Trophoblast cell (in vitro differentiated cells and primary cell): ENCODE measurements around the gene ANAPC10.
A peak's percentile ranks its signal among the peaks of the same experiment; 100 is the strongest.

Experiments used
- DNase-seq, 2 donors: peaks; one replicate each; pipeline ENCODE4 v3.0.0-alpha.2; 2016
- H2AFZ ChIP-seq: 2 replicates; pipeline ENCODE4 v1.6.1; 2013; ENCODE audit warnings: low read length, moderate library complexity, mild to moderate bottlenecking; ENCODE audit not compliant: insufficient read depth, poor library complexity
- H2AK5ac ChIP-seq: 2 replicates; pipeline ENCODE4 v1.6.1; 2013; ENCODE audit warnings: mild to moderate bottlenecking, low read length
- H2BK120ac ChIP-seq: 2 replicates; pipeline ENCODE4 v1.6.1; 2013; ENCODE audit warnings: low read length, mild to moderate bottlenecking, moderate library complexity; ENCODE audit not compliant: insufficient read depth, poor library complexity
- H2BK12ac ChIP-seq: 2 replicates; pipeline ENCODE4 v1.6.1; 2013; ENCODE audit warnings: mild to moderate bottlenecking, low read length, moderate library complexity
- H2BK5ac ChIP-seq: 2 replicates; pipeline ENCODE4 v1.6.1; 2013; ENCODE audit warnings: low read length, low read depth, moderate library complexity, mild to moderate bottlenecking; ENCODE audit not compliant: poor library complexity
- H3K14ac ChIP-seq: 2 replicates; pipeline ENCODE4 v1.6.1; 2013; ENCODE audit warnings: mild to moderate bottlenecking, low read length
- H3K18ac ChIP-seq: 2 replicates; pipeline ENCODE4 v1.6.1; 2013; ENCODE audit warnings: mild to moderate bottlenecking, low read length
- H3K23ac ChIP-seq: 2 replicates; pipeline ENCODE4 v1.6.1; 2013; ENCODE audit warnings: low read length
- H3K27ac ChIP-seq: 2 replicates; pipeline ENCODE4 v1.5.1; 2013; ENCODE audit warnings: low read depth, mild to moderate bottlenecking, inconsistent platforms, low read length, moderate library complexity
- H3K27me3 ChIP-seq: 2 replicates; pipeline ENCODE4 v1.6.1; 2013; ENCODE audit warnings: inconsistent platforms, mild to moderate bottlenecking, low read length, moderate library complexity; ENCODE audit not compliant: insufficient read depth
- H3K36me3 ChIP-seq, 2 experiments: 1 replicate in 1 of 2; 2 replicates in 1 of 2; pipeline ENCODE4 v1.6.1; 2013; ENCODE audit warnings: low read length in 2 of 2, mild to moderate bottlenecking in 2 of 2, moderate library complexity in 1 of 2; ENCODE audit not compliant: insufficient read depth in 2 of 2, control insufficient read depth in 1 of 2
- H3K4ac ChIP-seq: 2 replicates; pipeline ENCODE4 v1.6.1; 2013; ENCODE audit warnings: low read depth, mild to moderate bottlenecking, low read length, moderate library complexity
- H3K4me1 ChIP-seq, 2 experiments: 1 replicate in 1 of 2; 2 replicates in 1 of 2; pipeline ENCODE4 v1.6.1; 2013; ENCODE audit warnings: low read length in 2 of 2, mild to moderate bottlenecking in 2 of 2, moderate library complexity in 1 of 2; ENCODE audit not compliant: insufficient read depth in 2 of 2, control insufficient read depth in 1 of 2
- H3K4me2 ChIP-seq: 2 replicates; pipeline ENCODE4 v1.6.1; 2013; ENCODE audit warnings: inconsistent platforms, mild to moderate bottlenecking, low read length, moderate library complexity
- H3K4me3 ChIP-seq: 2 replicates; pipeline ENCODE4 v1.5.1; 2013; ENCODE audit warnings: mild to moderate bottlenecking, low read depth, low read length, inconsistent platforms
- H3K79me1 ChIP-seq: one replicate; pipeline ENCODE4 v1.6.1; 2013; ENCODE audit warnings: low read length
- H3K79me2 ChIP-seq: 2 replicates; pipeline ENCODE4 v1.6.1; 2013; ENCODE audit warnings: low read length, mild to moderate bottlenecking; ENCODE audit not compliant: control insufficient read depth, insufficient read depth, poor library complexity
- H3K9ac ChIP-seq: 2 replicates; pipeline ENCODE4 v1.6.1; 2013; ENCODE audit warnings: mild to moderate bottlenecking, low read length
- H3K9me3 ChIP-seq: 2 replicates; pipeline ENCODE4 v1.6.1; 2013; ENCODE audit warnings: low read depth, mild to moderate bottlenecking, control low read depth, inconsistent platforms, low read length; ENCODE audit not compliant: insufficient read depth
- H4K12ac ChIP-seq: 2 replicates; pipeline ENCODE4 v1.6.1; 2013; ENCODE audit warnings: low read depth, mild to moderate bottlenecking, low read length, moderate library complexity
- H4K8ac ChIP-seq: 2 replicates; pipeline ENCODE4 v1.6.1; 2013; ENCODE audit warnings: low read depth, mild to moderate bottlenecking, low read length, moderate library complexity
- H4K91ac ChIP-seq: one replicate; pipeline ENCODE4 v1.6.1; 2013; ENCODE audit warnings: low read depth, mild to moderate bottlenecking, low read length, moderate library complexity
- WGBS: extraction: QIAGEN DNeasy Blood & Tissue Kit; methylation state at CpG from one replicate; pipeline ENCODE4 v1.1.7; 2013; ENCODE audit warnings: missing lambda C conversion rate; ENCODE audit not compliant: insufficient read length, insufficient coverage; ENCODE audit errors: extremely low coverage; 5-methylcytosine and 5-hydroxymethylcytosine counted together

ANAPC10 gene

GRCh38 chr4:145035494-145036136 is 62.4 kb downstream of the ANAPC10 start:
- Histone ChIP-seq H3K4ac (no peak overlapping the region), H3K27me3 (no peaks in the 10 kb centered on the region), H3K9me3 (no peaks in the 10 kb centered on the region), H3K4me3 (no peak overlapping the region), H3K27ac (no peak overlapping the region), H3K4me2 (no peak overlapping the region), H3K9ac (no peak overlapping the region), H4K12ac (no peak overlapping the region), H3K36me3 (peaks cover 11 to 13% of the 10 kb centered on the region in 2 experiments), H2BK5ac (no peak overlapping the region), H2AK5ac (no peak overlapping the region), H2BK12ac (no peak overlapping the region), H3K79me1 (no peaks in the 10 kb centered on the region), H4K8ac (no peak overlapping the region), H3K14ac (no peak overlapping the region), H4K91ac (no peak overlapping the region), H2BK120ac (no peak overlapping the region), H2AFZ (no peak overlapping the region), H3K4me1 (peaks cover 6% of the 10 kb centered on the region in 2 experiments), H3K18ac (no peak overlapping the region), H3K23ac (no peak overlapping the region), H3K79me2 (no peaks in the 10 kb centered on the region)
- DNase-seq, result no peak
- WGBS, result no CpG with 5 or more reads among the region's 2 CpGs

GRCh38 chr4:145034727-145035211 is 63.2 kb downstream of the ANAPC10 start:
- no CpG with 5 or more reads among the region's 6 CpGs for WGBS
- DNase-seq, result peak; percentile 48 to 65
- no peaks in the 10 kb centered on the region for H3K9me3 ChIP-seq
- H3K18ac ChIP-seq, result no peak overlapping the region
- H4K91ac ChIP-seq, result no peak overlapping the region
- H3K23ac ChIP-seq, result no peak overlapping the region
- H3K4ac ChIP-seq, result no peak overlapping the region
- H3K79me1 ChIP-seq, result no peaks in the 10 kb centered on the region
- H3K9ac ChIP-seq, result no peak overlapping the region
- H3K27ac ChIP-seq, result no peak overlapping the region
- H3K27me3 ChIP-seq, result no peaks in the 10 kb centered on the region
- H3K4me3 ChIP-seq, result no peak overlapping the region
- H4K12ac ChIP-seq, result no peak overlapping the region
- H2BK12ac ChIP-seq, result no peak overlapping the region
- peaks cover 11 to 13% of the 10 kb centered on the region in 2 experiments for H3K36me3 ChIP-seq
- no peak overlapping the region for H2AK5ac ChIP-seq
- peaks cover 6% of the 10 kb centered on the region in 2 experiments for H3K4me1 ChIP-seq
- H2BK120ac ChIP-seq, result no peak overlapping the region
- no peak overlapping the region for H3K4me2 ChIP-seq
- H4K8ac ChIP-seq, result no peak overlapping the region
- no peak overlapping the region for H2AFZ ChIP-seq
- H3K14ac ChIP-seq, result no peak overlapping the region
- H2BK5ac ChIP-seq, result no peak overlapping the region
- no peaks in the 10 kb centered on the region for H3K79me2 ChIP-seq

GRCh38 chr4:145019346-145019745 is 78.7 kb downstream of the ANAPC10 start:
- H3K4ac ChIP-seq, result no peak overlapping the region
- H3K18ac ChIP-seq, result no peak overlapping the region
- no peak overlapping the region for H3K4me2 ChIP-seq
- H3K4me1 ChIP-seq, result no peaks in the 10 kb centered on the region
- no peaks in the 10 kb centered on the region for H3K79me1 ChIP-seq
- no peak overlapping the region for H2BK120ac ChIP-seq
- no peak overlapping the region for H2BK12ac ChIP-seq
- H3K23ac ChIP-seq, result no peak overlapping the region
- H3K9me3 ChIP-seq, result no peaks in the 10 kb centered on the region
- H3K36me3 ChIP-seq, result no peaks in the 10 kb centered on the region
- H3K27ac ChIP-seq, result no peak overlapping the region
- H2AFZ ChIP-seq, result no peak overlapping the region
- H2AK5ac ChIP-seq, result no peak overlapping the region
- H2BK5ac ChIP-seq, result no peak overlapping the region
- no peak overlapping the region for H3K4me3 ChIP-seq
- H3K79me2 ChIP-seq, result no peaks in the 10 kb centered on the region
- H4K91ac ChIP-seq, result no peak overlapping the region
- no peak overlapping the region for H4K8ac ChIP-seq
- DNase-seq, result no peak
- H4K12ac ChIP-seq, result no peak overlapping the region
- no CpG with 5 or more reads among the region's 1 CpG for WGBS
- no peak overlapping the region for H3K14ac ChIP-seq
- no peak overlapping the region for H3K9ac ChIP-seq
- H3K27me3 ChIP-seq, result no peaks in the 10 kb centered on the region

- Histone ChIP-seq H3K18ac (no peak overlapping the region), H3K4me3 (no peak overlapping the region), H4K8ac (no peak overlapping the region), H4K91ac (no peak overlapping the region), H3K79me2 (no peaks in the 10 kb centered on the region), H3K27ac (no peak overlapping the region), H3K27me3 (no peaks in the 10 kb centered on the region), H3K4ac (no peak overlapping the region), H3K14ac (no peak overlapping the region), H3K79me1 (no peaks in the 10 kb centered on the region), H3K9me3 (no peaks in the 10 kb centered on the region), H3K9ac (no peak overlapping the region), H4K12ac (no peak overlapping the region), H3K4me2 (no peak overlapping the region), H3K36me3 (no peaks in the 10 kb centered on the region), H3K23ac (no peak overlapping the region), H2BK120ac (no peak overlapping the region), H2BK12ac (no peak overlapping the region), H3K4me1 (no peaks in the 10 kb centered on the region), H2BK5ac (no peak overlapping the region), H2AK5ac (no peak overlapping the region), H2AFZ (no peak overlapping the region)
- no CpG with 5 or more reads among the region's 4 CpGs for WGBS
- no peak for DNase-seq
These were observed 83.6 kb downstream of the ANAPC10 start for GRCh38 chr4:145014365-145014764.
